ENCODE results near the gene UFSP1.
A peak's percentile ranks its signal among the peaks of the same experiment; 100 is the strongest.
"Not testable (repeated sequence)": the region's sequence is repeated elsewhere in the genome, so short reads cannot be mapped to it uniquely, and the experiment has no call there.

Gene UFSP1

DNA sequence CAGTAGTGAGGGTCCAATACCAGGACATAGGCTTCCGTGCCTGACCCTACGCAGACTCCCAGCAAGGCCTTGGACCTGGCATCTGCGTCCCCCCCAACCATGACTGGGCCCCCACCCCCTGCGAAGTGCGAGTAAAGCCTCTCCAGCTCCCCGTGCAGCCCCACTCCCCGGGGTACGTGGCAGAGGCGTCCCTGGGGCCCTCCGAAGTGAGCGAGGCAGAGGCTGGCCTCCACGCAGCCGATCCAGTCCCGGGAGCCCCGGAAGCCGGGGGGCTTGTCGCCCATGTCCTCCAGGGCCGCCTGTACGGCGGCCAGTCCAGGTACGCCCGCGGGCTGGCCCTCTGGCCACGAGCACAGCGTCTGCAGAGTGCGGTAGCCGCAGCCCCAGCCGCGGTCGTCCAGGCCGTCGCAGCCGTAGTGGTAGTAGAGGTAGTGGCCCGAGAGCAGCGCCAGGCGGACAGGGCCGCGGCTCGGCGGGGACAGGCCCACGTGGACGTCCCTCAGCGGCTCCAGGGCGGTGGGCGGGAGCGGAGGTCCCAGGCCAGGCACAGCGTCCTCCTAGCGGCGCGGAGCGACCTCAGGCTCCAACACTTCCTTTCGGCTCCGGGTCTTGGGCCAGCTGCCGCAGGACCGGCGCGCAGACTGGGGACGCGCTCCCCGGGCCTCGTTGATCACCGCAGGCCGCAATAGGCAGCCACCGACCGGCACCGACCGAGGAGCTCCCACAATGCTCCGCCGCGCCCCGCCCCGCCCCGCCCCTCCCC, at the start of gene UFSP1:
TSS of gene UFSP1 (minus strand) at position 728 of the 763 bp plus-strand sequence. CDS start at position 284, 444 bp downstream.
- Histone ChIP-seq H3K36me3 (ENCODE audit: control insufficient read depth, insufficient read depth, low read length, severe bottlenecking) (peaks cover 50% of the 10 kb centered on the region), H3K4me1 (ENCODE audit: control insufficient read depth, insufficient read depth, low read length) (peaks cover 39% of the 10 kb centered on the region), H3K9ac (ENCODE audit: low read length) (peak within 1 kb of the TSS; percentile 96), H3K4me3 (ENCODE audit: low read length) (peak within 1 kb of the TSS; percentile 83), H3K27me3 (replicated peaks; ENCODE audit: control insufficient read depth, insufficient read depth, low read length) (no peaks in the 10 kb centered on the region), H3K9me3 (ENCODE audit: control insufficient read depth, low read length) (no peaks in the 10 kb centered on the region)
- DNase-seq (ENCODE audit: low read depth), result no peak

GRCh38 chr7:100936167-100936566, 46.7 kb upstream of the UFSP1 start:
- not testable (repeated sequence) for H3K4me3 ChIP-seq (ENCODE audit: low read length); H3K4me1 ChIP-seq (ENCODE audit: control insufficient read depth, insufficient read depth, low read length); DNase-seq (ENCODE audit: low read depth); H3K9ac ChIP-seq (ENCODE audit: low read length); H3K36me3 ChIP-seq (ENCODE audit: control insufficient read depth, insufficient read depth, low read length, severe bottlenecking)
- peaks cover 18% of the 10 kb centered on the region for H3K27me3 ChIP-seq (replicated peaks; ENCODE audit: control insufficient read depth, insufficient read depth, low read length)
- H3K9me3 ChIP-seq (ENCODE audit: control insufficient read depth, low read length), result peaks cover 18% of the 10 kb centered on the region

GRCh38 chr7:100935381-100935780, 45.9 kb upstream of the UFSP1 start:
- DNase-seq (ENCODE audit: low read depth); H3K36me3 ChIP-seq (ENCODE audit: control insufficient read depth, insufficient read depth, low read length, severe bottlenecking); H3K4me3 ChIP-seq (ENCODE audit: low read length); H3K4me1 ChIP-seq (ENCODE audit: control insufficient read depth, insufficient read depth, low read length); H3K9ac ChIP-seq (ENCODE audit: low read length): not testable (repeated sequence)
- peaks cover 18% of the 10 kb centered on the region for H3K9me3 ChIP-seq (ENCODE audit: control insufficient read depth, low read length)
- peaks cover 21% of the 10 kb centered on the region for H3K27me3 ChIP-seq (replicated peaks; ENCODE audit: control insufficient read depth, insufficient read depth, low read length)

- peaks cover 10% of the 10 kb centered on the region for H3K9me3 ChIP-seq (ENCODE audit: control insufficient read depth, low read length)
- no peak overlapping the region for H3K9ac ChIP-seq (ENCODE audit: low read length)
- DNase-seq (ENCODE audit: low read depth), result no peak
- no peaks in the 10 kb centered on the region for H3K36me3 ChIP-seq (ENCODE audit: control insufficient read depth, insufficient read depth, low read length, severe bottlenecking)
- no peaks in the 10 kb centered on the region for H3K4me1 ChIP-seq (ENCODE audit: control insufficient read depth, insufficient read depth, low read length)
- H3K4me3 ChIP-seq (ENCODE audit: low read length), result no peak overlapping the region
- peaks cover 21% of the 10 kb centered on the region for H3K27me3 ChIP-seq (replicated peaks; ENCODE audit: control insufficient read depth, insufficient read depth, low read length)
These were observed 44.2 kb upstream of the UFSP1 start for GRCh38 chr7:100933734-100934133.

GRCh38 chr7:100929808-100930174, 40.3 kb upstream of the UFSP1 start:
- H3K4me3 ChIP-seq (ENCODE audit: low read length), result no peak overlapping the region
- H3K4me1 ChIP-seq (ENCODE audit: control insufficient read depth, insufficient read depth, low read length), result no peaks in the 10 kb centered on the region
- no peak for DNase-seq (ENCODE audit: low read depth)
- H3K36me3 ChIP-seq (ENCODE audit: control insufficient read depth, insufficient read depth, low read length, severe bottlenecking), result no peaks in the 10 kb centered on the region
- H3K9ac ChIP-seq (ENCODE audit: low read length), result no peak overlapping the region
- H3K27me3 ChIP-seq (replicated peaks; ENCODE audit: control insufficient read depth, insufficient read depth, low read length), result peaks cover 16% of the 10 kb centered on the region
- peaks cover 4% of the 10 kb centered on the region for H3K9me3 ChIP-seq (ENCODE audit: control insufficient read depth, low read length)

- DNase-seq (ENCODE audit: low read depth); H3K4me1 ChIP-seq (ENCODE audit: control insufficient read depth, insufficient read depth, low read length); H3K9ac ChIP-seq (ENCODE audit: low read length); H3K4me3 ChIP-seq (ENCODE audit: low read length); H3K9me3 ChIP-seq (ENCODE audit: control insufficient read depth, low read length); H3K36me3 ChIP-seq (ENCODE audit: control insufficient read depth, insufficient read depth, low read length, severe bottlenecking): not testable (repeated sequence)
- H3K27me3 ChIP-seq (replicated peaks; ENCODE audit: control insufficient read depth, insufficient read depth, low read length), result peaks cover 26% of the 10 kb centered on the region
These were observed 34.1 kb upstream of the UFSP1 start for GRCh38 chr7:100923616-100924015.

- Histone ChIP-seq H3K4me1 (ENCODE audit: control insufficient read depth, insufficient read depth, low read length) (peaks cover 3% of the 10 kb centered on the region), H3K9me3 (ENCODE audit: control insufficient read depth, low read length) (peaks cover 7% of the 10 kb centered on the region), H3K36me3 (ENCODE audit: control insufficient read depth, insufficient read depth, low read length, severe bottlenecking) (no peaks in the 10 kb centered on the region), H3K9ac (ENCODE audit: low read length) (no peak overlapping the region), H3K27me3 (replicated peaks; ENCODE audit: control insufficient read depth, insufficient read depth, low read length) (peaks cover 26% of the 10 kb centered on the region), H3K4me3 (ENCODE audit: low read length) (no peak overlapping the region)
- no peak for DNase-seq (ENCODE audit: low read depth)
These were observed 31.5 kb upstream of the UFSP1 start for GRCh38 chr7:100921039-100921438.

- not testable (repeated sequence) for H3K9ac ChIP-seq (ENCODE audit: low read length); H3K9me3 ChIP-seq (ENCODE audit: control insufficient read depth, low read length); H3K4me3 ChIP-seq (ENCODE audit: low read length); DNase-seq (ENCODE audit: low read depth); H3K36me3 ChIP-seq (ENCODE audit: control insufficient read depth, insufficient read depth, low read length, severe bottlenecking); H3K4me1 ChIP-seq (ENCODE audit: control insufficient read depth, insufficient read depth, low read length)
- peaks cover 26% of the 10 kb centered on the region for H3K27me3 ChIP-seq (replicated peaks; ENCODE audit: control insufficient read depth, insufficient read depth, low read length)
These were observed 30.4 kb upstream of the UFSP1 start for GRCh38 chr7:100919779-100920437.

- not testable (repeated sequence) for H3K9ac ChIP-seq (ENCODE audit: low read length); H3K4me3 ChIP-seq (ENCODE audit: low read length); DNase-seq (ENCODE audit: low read depth); H3K9me3 ChIP-seq (ENCODE audit: control insufficient read depth, low read length); H3K4me1 ChIP-seq (ENCODE audit: control insufficient read depth, insufficient read depth, low read length); H3K36me3 ChIP-seq (ENCODE audit: control insufficient read depth, insufficient read depth, low read length, severe bottlenecking)
- H3K27me3 ChIP-seq (replicated peaks; ENCODE audit: control insufficient read depth, insufficient read depth, low read length), result peaks cover 26% of the 10 kb centered on the region
These were observed 29.8 kb upstream of the UFSP1 start for GRCh38 chr7:100919335-100919734.

- H3K9me3 ChIP-seq (ENCODE audit: control insufficient read depth, low read length), result no peaks in the 10 kb centered on the region
- no peak overlapping the region for H3K9ac ChIP-seq (ENCODE audit: low read length)
- peaks cover 18% of the 10 kb centered on the region for H3K27me3 ChIP-seq (replicated peaks; ENCODE audit: control insufficient read depth, insufficient read depth, low read length)
- no peak for DNase-seq (ENCODE audit: low read depth)
- peaks cover 3% of the 10 kb centered on the region for H3K4me1 ChIP-seq (ENCODE audit: control insufficient read depth, insufficient read depth, low read length)
- H3K4me3 ChIP-seq (ENCODE audit: low read length), result no peak overlapping the region
- H3K36me3 ChIP-seq (ENCODE audit: control insufficient read depth, insufficient read depth, low read length, severe bottlenecking), result no peaks in the 10 kb centered on the region
These were observed 25.4 kb upstream of the UFSP1 start for GRCh38 chr7:100914879-100915447.

- H3K9me3 ChIP-seq (ENCODE audit: control insufficient read depth, low read length), result no peaks in the 10 kb centered on the region
- peaks cover 16% of the 10 kb centered on the region for H3K27me3 ChIP-seq (replicated peaks; ENCODE audit: control insufficient read depth, insufficient read depth, low read length)
- H3K4me3 ChIP-seq (ENCODE audit: low read length), result no peak overlapping the region
- no peak for DNase-seq (ENCODE audit: low read depth)
- H3K36me3 ChIP-seq (ENCODE audit: control insufficient read depth, insufficient read depth, low read length, severe bottlenecking), result no peaks in the 10 kb centered on the region
- H3K9ac ChIP-seq (ENCODE audit: low read length), result no peak overlapping the region
- H3K4me1 ChIP-seq (ENCODE audit: control insufficient read depth, insufficient read depth, low read length), result peaks cover 3% of the 10 kb centered on the region
These were observed 24.8 kb upstream of the UFSP1 start for GRCh38 chr7:100914208-100914878.

Data from adipocyte (in vitro differentiated cells).